Transverse colon (tissue), 3 donors: ENCODE results near the gene MOAP1.
"Not testable (repeated sequence)": the region's sequence is repeated elsewhere in the genome, so short reads cannot be mapped to it uniquely, and the experiment has no call there.

Experiments
- CTCF ChIP-seq, 5 experiments: fragments of 200-600 bp in 3 of 5; fragments of 450-650 bp in 2 of 5; sonication (generic) in 3 of 5; IDR thresholded peaks; 1 replicate in 2 of 5; 2 replicates in 3 of 5; pipeline ENCODE4 v1.5.1; 2016 to 2017; ENCODE audit warnings: antibody characterized with exemption in 5 of 5, inconsistent platforms in 3 of 5, mild to moderate bottlenecking in 2 of 5, moderate library complexity in 1 of 5
- EP300 ChIP-seq: sonication (generic); formaldehyde crosslinking; IDR thresholded peaks from one replicate; pipeline ENCODE4 v1.6.1; 2017; ENCODE audit warnings: antibody characterized with exemption, low read depth
- POLR2A ChIP-seq: fragments of 450-650 bp; IDR thresholded peaks from one replicate; pipeline ENCODE4 v1.6.1; 2016; ENCODE audit warnings: antibody characterized with exemption, mild to moderate bottlenecking, moderate library complexity

- not testable (repeated sequence) for TF ChIP-seq CTCF (IDR thresholded peaks at IDR 0.05); EP300; POLR2A
Observed at GRCh38 chr14:93174731-93175130, 10.0 kb downstream of the MOAP1 start.
